ENCODE data around the gene PARD3. TPM values are rescaled to one million over a fixed set of nuclear protein-coding genes. Genes with fewer than 3 reads are reported as not detected.

The PARD3 gene
- total RNA-seq, 3 donors from 2014 or later (not counting 1 experiment from before 2014, with no cell fraction given): 0.14 to 0.49 (median 0.38) TPM

DNA sequence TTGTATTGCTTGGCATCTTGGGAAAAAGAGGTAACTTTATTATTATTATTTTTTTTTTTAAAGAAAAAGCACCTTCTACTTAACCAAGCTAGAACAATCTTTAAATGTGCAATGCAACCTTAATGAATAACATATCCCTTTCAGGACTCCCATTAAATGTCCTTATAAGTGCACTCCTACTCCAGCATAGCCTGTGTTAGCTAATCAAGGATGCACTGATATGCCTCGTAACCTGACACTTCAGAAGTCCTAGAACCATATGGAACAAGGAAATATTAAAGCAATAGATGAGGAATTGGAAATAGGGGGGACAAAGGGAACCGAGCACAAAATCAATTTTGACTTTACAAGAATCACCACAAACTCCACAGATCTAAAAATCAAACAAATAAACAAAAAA is 522.4 kb downstream of the PARD3 start:
- Histone ChIP-seq H3K9me3 (ENCODE audit: control insufficient read depth, insufficient read depth, low read length) (no peaks in the 10 kb centered on the region), H3K27ac (ENCODE audit: low read length) (no peak overlapping the region), H3K4me3 (ENCODE audit: low read length) (no peak overlapping the region), H3K4me1 (ENCODE audit: control insufficient read depth, insufficient read depth, low read length) (no peaks in the 10 kb centered on the region), H3K27me3 (ENCODE audit: control insufficient read depth, insufficient read depth, low read length) (no peaks in the 10 kb centered on the region), H3K36me3 (ENCODE audit: control insufficient read depth, insufficient read depth, low read length) (no peaks in the 10 kb centered on the region)
- no peaks in the 10 kb centered on the region for H3K9me3 Mint-ChIP-seq
- no peaks in the 10 kb centered on the region for H3K36me3 Mint-ChIP-seq
- intact Hi-C loops (cut with micrococcal nuclease): no loop called here
- TF ChIP-seq, protein P1, sequence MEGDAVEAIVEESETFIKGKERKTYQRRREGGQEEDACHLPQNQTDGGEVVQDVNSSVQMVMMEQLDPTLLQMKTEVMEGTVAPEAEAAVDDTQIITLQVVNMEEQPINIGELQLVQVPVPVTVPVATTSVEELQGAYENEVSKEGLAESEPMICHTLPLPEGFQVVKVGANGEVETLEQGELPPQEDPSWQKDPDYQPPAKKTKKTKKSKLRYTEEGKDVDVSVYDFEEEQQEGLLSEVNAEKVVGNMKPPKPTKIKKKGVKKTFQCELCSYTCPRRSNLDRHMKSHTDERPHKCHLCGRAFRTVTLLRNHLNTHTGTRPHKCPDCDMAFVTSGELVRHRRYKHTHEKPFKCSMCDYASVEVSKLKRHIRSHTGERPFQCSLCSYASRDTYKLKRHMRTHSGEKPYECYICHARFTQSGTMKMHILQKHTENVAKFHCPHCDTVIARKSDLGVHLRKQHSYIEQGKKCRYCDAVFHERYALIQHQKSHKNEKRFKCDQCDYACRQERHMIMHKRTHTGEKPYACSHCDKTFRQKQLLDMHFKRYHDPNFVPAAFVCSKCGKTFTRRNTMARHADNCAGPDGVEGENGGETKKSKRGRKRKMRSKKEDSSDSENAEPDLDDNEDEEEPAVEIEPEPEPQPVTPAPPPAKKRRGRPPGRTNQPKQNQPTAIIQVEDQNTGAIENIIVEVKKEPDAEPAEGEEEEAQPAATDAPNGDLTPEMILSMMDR (IDR thresholded peaks at IDR 0.05): no peak
- WGBS (ENCODE audit: insufficient coverage): no CpG with 5 or more reads among the region's 2 CpGs
- H3K27me3 Mint-ChIP-seq (ENCODE audit: low read depth in 2 of 2): peaks cover 6 to 24% of the 10 kb centered on the region in 2 donors
- ATAC-seq: no peak
- DNase-seq: no peak
- no peak overlapping the region for H3K27ac Mint-ChIP-seq
- no peak overlapping the region for H3K4me3 Mint-ChIP-seq
- H3K4me1 Mint-ChIP-seq: no peaks in the 10 kb centered on the region

DNA sequence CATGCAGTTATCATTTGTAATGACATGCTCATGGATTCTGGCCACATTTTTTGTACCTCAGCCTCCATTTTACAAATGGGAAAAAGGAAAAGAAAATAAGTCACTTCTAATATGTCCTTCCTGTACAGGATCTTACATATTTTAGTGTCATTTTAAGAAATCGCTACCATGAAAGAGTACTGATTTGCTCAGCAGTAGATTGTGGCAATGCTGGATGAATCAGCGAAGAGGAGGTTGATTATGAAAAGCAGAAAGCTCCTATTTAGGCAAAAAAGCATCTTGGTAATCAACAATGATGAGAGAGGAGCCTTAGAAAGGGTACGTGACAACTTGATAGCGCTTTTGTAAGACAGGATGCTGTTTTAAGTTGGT is 522.9 kb downstream of the PARD3 start:
- WGBS (ENCODE audit: insufficient coverage): 82% methylated on average over 4 of the region's 4 CpGs
- Histone ChIP-seq H3K27ac (ENCODE audit: low read length) (no peak overlapping the region), H3K36me3 (ENCODE audit: control insufficient read depth, insufficient read depth, low read length) (no peaks in the 10 kb centered on the region), H3K9me3 (ENCODE audit: control insufficient read depth, insufficient read depth, low read length) (no peaks in the 10 kb centered on the region), H3K4me3 (ENCODE audit: low read length) (no peak overlapping the region), H3K4me1 (ENCODE audit: control insufficient read depth, insufficient read depth, low read length) (no peaks in the 10 kb centered on the region), H3K27me3 (ENCODE audit: control insufficient read depth, insufficient read depth, low read length) (no peaks in the 10 kb centered on the region)
- no peak for ATAC-seq
- no peak for DNase-seq
- Mint-ChIP-seq H3K27me3 (ENCODE audit: low read depth in 2 of 2) (peaks cover 6 to 24% of the 10 kb centered on the region in 2 donors), H3K4me1 (no peaks in the 10 kb centered on the region), H3K4me3 (no peak overlapping the region), H3K36me3 (no peaks in the 10 kb centered on the region), H3K9me3 (no peaks in the 10 kb centered on the region), H3K27ac (no peak overlapping the region)
- TF ChIP-seq, protein P1 (IDR thresholded peaks at IDR 0.05): no peak
- intact Hi-C loops (cut with micrococcal nuclease): no loop called here

DNA sequence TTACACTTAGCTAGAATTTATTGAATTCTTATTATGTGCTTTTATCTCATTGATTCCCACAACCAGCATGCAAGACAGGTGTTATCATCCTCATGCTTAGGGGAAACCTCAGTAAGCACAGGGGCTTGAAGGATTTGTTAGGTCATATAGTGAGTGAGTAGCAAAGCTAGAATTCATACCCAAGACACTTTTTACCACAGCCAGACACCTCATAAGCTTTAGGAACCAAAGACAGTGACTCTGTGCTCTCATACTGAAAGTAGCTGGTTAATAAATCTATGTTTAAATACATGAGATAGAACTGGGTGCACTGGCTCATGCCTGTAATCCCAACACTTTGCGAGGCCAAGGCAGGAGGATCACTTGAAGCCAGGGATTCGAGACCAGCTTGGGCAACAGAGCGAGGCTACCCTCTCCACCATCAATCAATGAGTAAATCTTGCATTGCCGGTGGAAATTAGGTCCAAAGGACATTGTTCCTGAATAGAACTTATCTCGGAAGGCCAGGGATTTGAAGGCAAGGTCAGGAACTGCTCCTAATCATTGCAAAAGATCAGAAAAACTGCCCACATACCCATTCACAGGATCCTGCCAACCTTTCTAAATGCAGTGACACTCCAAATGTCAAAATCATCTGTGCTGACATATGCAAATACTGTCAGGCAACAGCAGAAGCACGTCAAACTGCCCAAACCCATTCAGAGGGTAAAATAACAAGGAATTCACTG is 523.5 kb downstream of the PARD3 start:
- no peak for DNase-seq
- Mint-ChIP-seq H3K4me1 (no peaks in the 10 kb centered on the region), H3K9me3 (no peaks in the 10 kb centered on the region), H3K27me3 (ENCODE audit: low read depth in 2 of 2) (peaks cover 8 to 26% of the 10 kb centered on the region in 2 donors), H3K27ac (no peak overlapping the region), H3K36me3 (no peaks in the 10 kb centered on the region), H3K4me3 (no peak overlapping the region)
- Histone ChIP-seq H3K27ac (ENCODE audit: low read length) (no peak overlapping the region), H3K4me3 (ENCODE audit: low read length) (no peak overlapping the region), H3K9me3 (ENCODE audit: control insufficient read depth, insufficient read depth, low read length) (no peaks in the 10 kb centered on the region), H3K36me3 (ENCODE audit: control insufficient read depth, insufficient read depth, low read length) (no peaks in the 10 kb centered on the region), H3K4me1 (ENCODE audit: control insufficient read depth, insufficient read depth, low read length) (no peaks in the 10 kb centered on the region), H3K27me3 (ENCODE audit: control insufficient read depth, insufficient read depth, low read length) (no peaks in the 10 kb centered on the region)
- 87% methylated on average over 6 of the region's 6 CpGs for WGBS (ENCODE audit: insufficient coverage)
- no peak for ATAC-seq
- intact Hi-C loops (cut with micrococcal nuclease): no loop called here
- TF ChIP-seq, protein P1 (IDR thresholded peaks at IDR 0.05): no peak
